K562 (cell line): ENCODE results near the gene ARID5B. TPM values are rescaled to one million over a fixed set of nuclear protein-coding genes. Genes with fewer than 3 reads are reported as not detected.

Source experiments
- ATAC-seq: fragments of 200-7000 bp; cut with Tn5 transposase; 3 replicates; pipeline ENCODE4 v1.9.1; 2020; ENCODE audit warnings: moderate library complexity
- BruUV-seq: library from RNA; stranded (reverse); fragments of 400-500 nt; replicated peaks from 2 replicates; lab custom pipeline; 2021; lab: Mats Ljungman, UMichigan
- CTCF ChIA-PET: fragments of 300-600 bp; formaldehyde crosslinking; extraction: SDS; loops from one replicate; lab custom pipeline; 2021; ENCODE audit warnings: low intra/inter-chr PET ratio; lab: Yijun Ruan, JAX
- POLR2A ChIA-PET: fragments of 300-600, 350-650 bp; sonication (Branson Sonifier 250); formaldehyde crosslinking; extraction: SDS; loops from one replicate; lab custom pipeline; 2021; ENCODE audit warnings: antibody characterized with exemption, inconsistent platforms; lab: Yijun Ruan, JAX
- DNase-seq, 4 experiments: peaks; one replicate each; pipeline versions ENCODE4 v3.0.0 to v3.0.0-alpha.2; 2011 to 2018; ENCODE audit warnings: low spot score in 3 of 4, mixed read lengths in 3 of 4; ENCODE audit errors: extremely low read depth in 1 of 4
- FAIRE-seq: peaks from 2 replicates; lab custom pipeline; 2011; peaks lifted over from hg19 to GRCh38; lab: Jason Lieb, UNC
- H2AFZ ChIP-seq: 2 replicates; pipeline ENCODE4 v1.6.0; 2011; ENCODE audit warnings: low read depth, low read length, control low read depth, inconsistent platforms
- H3K27ac ChIP-seq: fragments of 200-600 bp; 3 replicates; pipeline ENCODE4 v1.8.0; 2011; ENCODE audit warnings: low read depth, mild to moderate bottlenecking, control low read depth, inconsistent platforms, low read length, moderate library complexity, mixed read lengths; ENCODE audit errors: extremely low read depth
- H3K27me3 ChIP-seq, 2 experiments: fragments of 300-600 bp in 1 of 2; 2 replicates in 1 of 2; 3 replicates in 1 of 2; pipeline versions ENCODE4 v1.6.0 to v1.8.0; 2011; ENCODE audit warnings: inconsistent platforms in 2 of 2, low read length in 2 of 2, mild to moderate bottlenecking in 1 of 2, mixed read lengths in 1 of 2, moderate library complexity in 1 of 2; ENCODE audit not compliant: control insufficient read depth in 2 of 2, insufficient read depth in 2 of 2
- H3K36me3 ChIP-seq: fragments of 300-600 bp; 3 replicates; pipeline ENCODE4 v1.8.0; 2011; ENCODE audit warnings: mild to moderate bottlenecking, low read length, inconsistent platforms; ENCODE audit not compliant: control insufficient read depth, insufficient read depth
- H3K4me1 ChIP-seq, 2 experiments: fragments of 200-600 bp in 1 of 2; replicated peaks in 1 of 2; 2 replicates in 1 of 2; 3 replicates in 1 of 2; pipeline versions ENCODE4 v1.5.1 to v1.8.0; 2011; ENCODE audit warnings: inconsistent platforms in 2 of 2, low read length in 2 of 2, mild to moderate bottlenecking in 1 of 2, mixed read lengths in 1 of 2, moderate library complexity in 1 of 2; ENCODE audit not compliant: control insufficient read depth in 2 of 2, insufficient read depth in 2 of 2
- H3K4me2 ChIP-seq: 2 replicates; pipeline ENCODE4 v1.6.1; 2011; ENCODE audit warnings: low read length, control low read depth, inconsistent platforms, mixed read lengths; ENCODE audit not compliant: insufficient read depth
- H3K4me3 ChIP-seq: fragments of 200-600 bp; sonication (generic), shearing (Covaris generic); 2 replicates; pipeline ENCODE4 v1.5.1; 2016; ENCODE audit warnings: control low read depth, inconsistent platforms
- H3K79me2 ChIP-seq: fragments of 200-600 bp; 3 replicates; pipeline ENCODE4 v1.8.0; 2011; ENCODE audit warnings: low read length, inconsistent platforms; ENCODE audit not compliant: control insufficient read depth, insufficient read depth
- H3K9ac ChIP-seq, 2 experiments: 2 replicates each; pipeline versions ENCODE4 v1.6.0 to v1.6.1; 2011; ENCODE audit warnings: low read depth in 2 of 2, low read length in 2 of 2, control low read depth in 1 of 2, inconsistent platforms in 1 of 2, mild to moderate bottlenecking in 1 of 2, mixed read lengths in 1 of 2; ENCODE audit not compliant: insufficient read depth in 1 of 2
- H3K9me1 ChIP-seq: one replicate; pipeline ENCODE4 v1.6.0; 2011; ENCODE audit warnings: inconsistent platforms, mild to moderate bottlenecking, low read length, moderate library complexity; ENCODE audit not compliant: control insufficient read depth, insufficient read depth
- H3K9me3 ChIP-seq: replicated peaks from 2 replicates; pipeline ENCODE4 v1.5.1; 2011; ENCODE audit warnings: low read depth, low read length, inconsistent platforms; ENCODE audit not compliant: control insufficient read depth, insufficient read depth
- H4K20me1 ChIP-seq: replicated peaks from 2 replicates; pipeline ENCODE4 v1.6.1; 2011; ENCODE audit warnings: low read length, inconsistent platforms, mixed read lengths; ENCODE audit not compliant: control insufficient read depth, insufficient read depth
- CHD2 ChIP-seq: IDR thresholded peaks from 2 replicates; pipeline ENCODE4 v1.6.1; 2011; ENCODE audit warnings: low read depth, low read length
- GTF2E2 ChIP-seq: fragments of 200-800 bp; sonication (Bioruptor generic); IDR thresholded peaks from 2 replicates; pipeline ENCODE4 v1.6.1; 2016; ENCODE audit warnings: missing genetic modification characterization, missing compliant biosample characterization
- MAFK ChIP-seq: IDR thresholded peaks from 2 replicates; pipeline ENCODE4 v1.6.1; 2011; ENCODE audit warnings: low read length, improper control_type of control experiment
- RAD21 ChIP-seq, 2 experiments: fragments of 250-450 bp in 1 of 2; fragments of 450-650 bp in 1 of 2; sonication (Bioruptor Pico) in 1 of 2; formaldehyde crosslinking in 1 of 2; IDR thresholded peaks in 1 of 2; conservative IDR thresholded peaks in 1 of 2; 2 replicates each; pipeline versions ENCODE4 v1.4.0 to v1.8.0; 2020 to 2022; ENCODE audit warnings: mild to moderate bottlenecking in 2 of 2, moderate library complexity in 1 of 2
- ZNF146 ChIP-seq: IDR thresholded peaks from one replicate; pipeline ENCODE4 v1.6.1; 2018; ENCODE audit warnings: missing compliant biosample characterization; ENCODE audit not compliant: unreplicated experiment
- ZNF785 ChIP-seq: fragments of 250-450 bp; sonication (Bioruptor Pico); IDR thresholded peaks from 2 replicates; pipeline ENCODE4 v1.4.0; 2020; ENCODE audit warnings: mild to moderate bottlenecking
- WGBS: fragments of 100-300 bp; shearing (Covaris generic); methylation state at CpG from one replicate; pipeline ENCODE4 v1.1.6; 2016; ENCODE audit warnings: low coverage, mixed read lengths; ENCODE audit not compliant: insufficient coverage; ENCODE audit errors: missing lambda C conversion rate; 5-methylcytosine and 5-hydroxymethylcytosine counted together
- in situ Hi-C: fragments of 300-500 bp; cut with MboI; formaldehyde crosslinking; loops from 4 replicates; pipeline ENCODE4 v1.15.0; 2018; ENCODE audit warnings: inconsistent platforms, mixed read lengths
- intact Hi-C: fragments of 100-400 bp; cut with micrococcal nuclease; formaldehyde crosslinking; loops from 2 replicates; pipeline ENCODE4 v1.14.2; 2022
- polyA plus RNA-seq, 8 experiments: library from polyadenylated mRNA; depleted of rRNA in 4 of 8; stranded (reverse) in 5 of 8; unstranded in 3 of 8; fragments of >200 nt; fragmentation: Nextera tagmentation in 2 of 8; fragmentation: Illumina TruSeq in 1 of 8; extraction: Ambion mirVana in 2 of 8; extraction: Trizol in 1 of 8; gene quantifications; 2 replicates each; pipeline versions ENCODE4 v1.2.1 to v1.2.3, GENCODE V29; 2011 to 2014; ENCODE audit warnings: inconsistent platforms in 1 of 8, missing spikeins in 1 of 8
- total RNA-seq, 7 experiments: library from RNA; depleted of rRNA in 6 of 7; stranded (reverse); fragments of >200 nt in 6 of 7; fragmentation: Illumina TruSeq in 2 of 7; extraction: Trizol in 2 of 7; gene quantifications; 2 replicates each; pipeline versions ENCODE4 v1.2.1 to v1.2.3, GENCODE V29; 2011 to 2021; ENCODE audit warnings: low replicate concordance in 1 of 7
- TF ChIP-seq, protein P1 (sequence below), 2 experiments: fragments of 200-800 bp in 1 of 2; sonication (Bioruptor generic) in 1 of 2; sonication (generic) in 1 of 2; formaldehyde crosslinking in 1 of 2; IDR thresholded peaks in 1 of 2; conservative IDR thresholded peaks in 1 of 2; 2 replicates each; pipeline versions ENCODE4 v1.5.0 to v1.6.1; 2016 to 2020; ENCODE audit warnings: missing compliant biosample characterization in 1 of 2, missing genetic modification characterization in 1 of 2, missing genetic modification reagents in 1 of 2

The ARID5B gene
- total and polyA plus RNA-seq, 9 of the 15 experiments (the other 6 are each of a cell fraction or from before 2014, with no cell fraction given): 0.48 to 1.6 (median 0.80) TPM

DNA sequence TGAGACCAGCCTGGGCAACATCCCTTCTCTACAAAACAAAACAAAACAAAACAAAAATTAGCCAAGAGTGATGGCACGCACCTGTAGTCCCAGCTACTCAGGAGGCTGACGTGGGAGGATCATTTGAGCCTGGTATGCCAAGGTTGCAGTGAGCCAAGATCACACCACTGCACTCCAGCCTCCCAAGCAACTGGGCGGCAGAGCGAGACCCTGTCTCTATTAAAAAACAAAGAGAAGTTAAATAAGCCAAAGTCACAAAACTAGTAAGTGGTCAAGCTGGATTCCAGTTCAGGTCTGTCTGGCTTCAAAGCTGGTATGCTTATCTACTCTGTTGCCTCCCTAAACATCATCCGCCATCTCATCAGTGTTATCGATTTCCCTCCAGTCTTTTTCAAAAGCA lies 110.8 kb downstream of the ARID5B start:
- no peaks in the 10 kb centered on the region for H3K9me1 ChIP-seq
- H3K9me3 ChIP-seq: no peaks in the 10 kb centered on the region
- 44% methylated on average over 6 of the region's 6 CpGs for WGBS
- CTCF ChIA-PET: no interaction called here
- 0 out of 5 replicates have a peak, but pooled peaks cover 0 to 4% of the 10 kb centered on the region in 2 experiments for H3K27me3 ChIP-seq
- FAIRE-seq (no peak), ATAC-seq (no peak)
- no peak overlapping the region for H3K4me2 ChIP-seq
- H3K9ac ChIP-seq: no peak overlapping the region
- intact Hi-C loops: no loop called here
- TF ChIP-seq CHD2 (no peak), MAFK (no peak), RAD21 (CRISPR knock-in tag; conservative IDR thresholded peaks at IDR 0.05 in 1 of 2, IDR thresholded peaks at IDR 0.05 in 1 of 2) (no peak)
- TF ChIP-seq, all 486 proteins: peak for 0
- H3K27ac ChIP-seq: no peak overlapping the region
- no peaks in the 10 kb centered on the region for H3K79me2 ChIP-seq
- no peak overlapping the region for H2AFZ ChIP-seq
- H4K20me1 ChIP-seq: no peaks in the 10 kb centered on the region
- H3K36me3 ChIP-seq: no peaks in the 10 kb centered on the region
- H3K4me3 ChIP-seq: no peak overlapping the region
- no TSS peak for BruUV-seq
- H3K4me1 ChIP-seq: no peaks in the 10 kb centered on the region
- POLR2A ChIA-PET: interaction anchor here (0.6 to 0.8 kb wide), 3 partner anchors 8 to 555 kb away, joined by 4 to 5 read pairs (median 4); no protein-coding TSS in a partner anchor
- DNase-seq: no peak
- in situ Hi-C loops: no loop called here

DNA sequence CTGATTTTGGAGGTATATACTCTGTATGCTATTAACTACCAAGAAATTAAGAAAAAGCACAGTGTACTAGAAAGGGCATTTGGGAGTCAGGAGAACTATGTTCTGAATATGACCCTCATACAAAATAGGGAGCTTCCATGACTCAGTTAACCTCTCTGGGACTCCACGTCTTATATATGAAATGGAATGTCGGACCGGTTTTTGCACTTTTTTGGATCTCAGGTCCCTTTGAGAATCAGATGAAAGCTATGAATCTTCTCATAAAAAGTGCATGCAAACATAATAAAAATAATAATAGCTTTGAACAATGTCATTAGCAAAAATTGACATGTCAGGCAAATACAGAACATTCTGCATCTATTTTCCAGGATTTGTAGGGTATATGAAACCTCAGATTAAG lies 113.0 kb downstream of the ARID5B start:
- Histone ChIP-seq H3K4me2 (no peak overlapping the region), H3K27me3 (0 out of 5 replicates have a peak, but pooled peaks cover 0 to 4% of the 10 kb centered on the region in 2 experiments), H3K4me1 (no peaks in the 10 kb centered on the region), H3K27ac (no peak overlapping the region), H3K36me3 (no peaks in the 10 kb centered on the region), H3K9me3 (no peaks in the 10 kb centered on the region), H3K9me1 (no peaks in the 10 kb centered on the region), H3K4me3 (no peak overlapping the region), H3K79me2 (no peaks in the 10 kb centered on the region), H3K9ac (no peak overlapping the region), H2AFZ (no peak overlapping the region), H4K20me1 (no peaks in the 10 kb centered on the region)
- POLR2A ChIA-PET: no interaction called here
- WGBS: 27% methylated on average over 3 of the region's 3 CpGs
- CTCF ChIA-PET: no interaction called here
- in situ Hi-C loops (no loop called here), intact Hi-C loops (no loop called here)
- DNase-seq (no peak), FAIRE-seq (no peak), ATAC-seq (no peak)
- BruUV-seq: no TSS peak
- TF ChIP-seq ZNF785: no peak
- TF ChIP-seq, protein P1, sequence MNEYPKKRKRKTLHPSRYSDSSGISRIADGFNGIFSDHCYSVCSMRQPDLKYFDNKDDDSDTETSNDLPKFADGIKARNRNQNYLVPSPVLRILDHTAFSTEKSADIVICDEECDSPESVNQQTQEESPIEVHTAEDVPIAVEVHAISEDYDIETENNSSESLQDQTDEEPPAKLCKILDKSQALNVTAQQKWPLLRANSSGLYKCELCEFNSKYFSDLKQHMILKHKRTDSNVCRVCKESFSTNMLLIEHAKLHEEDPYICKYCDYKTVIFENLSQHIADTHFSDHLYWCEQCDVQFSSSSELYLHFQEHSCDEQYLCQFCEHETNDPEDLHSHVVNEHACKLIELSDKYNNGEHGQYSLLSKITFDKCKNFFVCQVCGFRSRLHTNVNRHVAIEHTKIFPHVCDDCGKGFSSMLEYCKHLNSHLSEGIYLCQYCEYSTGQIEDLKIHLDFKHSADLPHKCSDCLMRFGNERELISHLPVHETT (CRISPR knock-in tag; conservative IDR thresholded peaks at IDR 0.05 in 1 of 2, IDR thresholded peaks at IDR 0.05 in 1 of 2): no peak
- TF ChIP-seq ZNF146 (CRISPR knock-in tag): no peak
- no peak for TF ChIP-seq GTF2E2
